C4-2B (cell line): ENCODE results near the gene TEDC1.

Experiments used
- ZFX ChIP-seq: fragments of 450-650 bp; IDR thresholded peaks from 2 replicates; pipeline ENCODE4 v1.6.1; 2017
- TF ChIP-seq, protein P1 (sequence below): fragments of 450-650 bp; conservative IDR thresholded peaks from 2 replicates; pipeline ENCODE4 v1.5.1; 2017; ENCODE audit warnings: mild to moderate bottlenecking

DNA sequence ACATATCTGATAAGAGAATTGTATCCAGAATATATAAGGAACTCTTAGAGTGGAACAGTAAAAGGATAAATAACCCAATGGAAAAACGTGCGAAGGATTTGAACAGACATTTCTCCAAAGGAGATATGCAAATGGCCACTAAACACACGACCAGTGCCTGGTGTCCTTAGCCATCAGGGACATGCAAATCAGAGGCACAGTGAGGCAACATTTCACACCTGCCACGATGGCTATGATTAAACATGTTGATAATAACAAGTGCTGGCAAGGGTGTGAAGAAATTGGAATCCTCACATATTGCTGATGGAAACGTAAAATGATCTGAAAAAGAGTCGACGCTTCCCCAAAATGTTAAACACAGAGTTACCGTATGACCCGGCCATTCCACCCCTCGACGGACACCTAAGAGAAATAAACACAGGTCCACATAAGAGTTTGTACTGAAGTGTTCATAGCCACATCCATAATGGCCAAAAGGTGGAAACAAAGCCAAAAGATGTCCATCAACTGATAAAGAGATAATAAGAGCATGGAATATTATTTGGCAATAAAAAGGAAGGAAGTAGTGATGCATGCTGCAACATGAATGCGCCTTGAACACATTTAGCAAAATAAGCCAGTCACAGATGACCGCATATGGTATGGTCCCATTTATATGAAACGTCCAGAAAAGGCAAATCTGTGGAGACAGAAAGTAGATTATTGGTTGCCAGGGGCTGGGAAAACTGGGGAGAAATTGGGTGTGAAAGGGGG lies 29.1 kb downstream of the TEDC1 start:
- TF ChIP-seq, protein P1, sequence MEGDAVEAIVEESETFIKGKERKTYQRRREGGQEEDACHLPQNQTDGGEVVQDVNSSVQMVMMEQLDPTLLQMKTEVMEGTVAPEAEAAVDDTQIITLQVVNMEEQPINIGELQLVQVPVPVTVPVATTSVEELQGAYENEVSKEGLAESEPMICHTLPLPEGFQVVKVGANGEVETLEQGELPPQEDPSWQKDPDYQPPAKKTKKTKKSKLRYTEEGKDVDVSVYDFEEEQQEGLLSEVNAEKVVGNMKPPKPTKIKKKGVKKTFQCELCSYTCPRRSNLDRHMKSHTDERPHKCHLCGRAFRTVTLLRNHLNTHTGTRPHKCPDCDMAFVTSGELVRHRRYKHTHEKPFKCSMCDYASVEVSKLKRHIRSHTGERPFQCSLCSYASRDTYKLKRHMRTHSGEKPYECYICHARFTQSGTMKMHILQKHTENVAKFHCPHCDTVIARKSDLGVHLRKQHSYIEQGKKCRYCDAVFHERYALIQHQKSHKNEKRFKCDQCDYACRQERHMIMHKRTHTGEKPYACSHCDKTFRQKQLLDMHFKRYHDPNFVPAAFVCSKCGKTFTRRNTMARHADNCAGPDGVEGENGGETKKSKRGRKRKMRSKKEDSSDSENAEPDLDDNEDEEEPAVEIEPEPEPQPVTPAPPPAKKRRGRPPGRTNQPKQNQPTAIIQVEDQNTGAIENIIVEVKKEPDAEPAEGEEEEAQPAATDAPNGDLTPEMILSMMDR = no peak
- no peak for TF ChIP-seq ZFX
